GM12878 (cell line): Measurements from ENCODE around the gene TSPEAR. TPM values are rescaled to one million over a fixed set of nuclear protein-coding genes. Genes with fewer than 3 reads are reported as not detected.

ENCODE experiments used
- ATAC-seq: fragments of 200-7000 bp; cut with Tn5 transposase; 3 replicates; pipeline ENCODE4 v1.9.1; 2020; ENCODE audit warnings: mild to moderate bottlenecking, moderate library complexity
- BruUV-seq: library from RNA; stranded (reverse); fragments of 400-500 nt; replicated peaks from 2 replicates; lab custom pipeline; 2021; lab: Mats Ljungman, UMichigan
- CTCF ChIA-PET: fragments of 300-600 bp; sonication (Branson Sonifier 250); formaldehyde crosslinking; extraction: SDS; loops from one replicate; lab custom pipeline; 2021; ENCODE audit warnings: inconsistent platforms; lab: Yijun Ruan, JAX
- POLR2A ChIA-PET: fragments of 350-600 bp; formaldehyde crosslinking; extraction: SDS; loops from one replicate; lab custom pipeline; 2021; ENCODE audit warnings: inconsistent platforms; lab: Charles Lee
- RAD21 ChIA-PET: fragments of 300-600 bp; sonication (Branson Sonifier 250); formaldehyde crosslinking; loops from one replicate; lab custom pipeline; 2023; ENCODE audit warnings: antibody characterized with exemption; ENCODE audit not compliant: unreplicated experiment; lab: Charles Lee
- SMC1A ChIA-PET: fragments of 300-600 bp; sonication (Branson Sonifier 250); formaldehyde crosslinking; loops from one replicate; lab custom pipeline; 2023; ENCODE audit not compliant: unreplicated experiment, uncharacterized antibody; lab: Charles Lee
- DNase-seq: peaks from one replicate; pipeline ENCODE4 v3.0.0-alpha.2; 2011; ENCODE audit warnings: low read depth, low spot score
- FAIRE-seq: peaks from 3 replicates; lab custom pipeline; 2011; peaks lifted over from hg19 to GRCh38; lab: Jason Lieb, UNC
- H2AFZ ChIP-seq: 2 replicates; pipeline ENCODE4 v1.6.0; 2011; ENCODE audit warnings: low read depth, low read length, control low read depth; ENCODE audit not compliant: control insufficient read depth
- H3K27ac ChIP-seq: 2 replicates; pipeline ENCODE4 v1.5.1; 2011; ENCODE audit warnings: control low read depth; ENCODE audit not compliant: control insufficient read depth, insufficient read depth
- H3K27me3 ChIP-seq, 2 experiments: replicated peaks in 1 of 2; 2 replicates each; pipeline versions ENCODE4 v1.6.0 to v1.6.1; 2011; ENCODE audit warnings: low read length in 1 of 2; ENCODE audit not compliant: control insufficient read depth in 2 of 2, insufficient read depth in 2 of 2
- H3K36me3 ChIP-seq, 2 experiments: 2 replicates each; pipeline ENCODE4 v1.5.1; 2011; ENCODE audit warnings: low read length in 1 of 2; ENCODE audit not compliant: control insufficient read depth in 2 of 2, insufficient read depth in 2 of 2
- H3K4me1 ChIP-seq: 2 replicates; pipeline ENCODE4 v1.6.1; 2011; ENCODE audit warnings: mild to moderate bottlenecking, low read length, moderate library complexity, mixed read lengths; ENCODE audit not compliant: control insufficient read depth, insufficient read depth
- H3K4me2 ChIP-seq: 2 replicates; pipeline ENCODE4 v1.6.0; 2011; ENCODE audit warnings: control low read depth; ENCODE audit not compliant: control insufficient read depth, insufficient read depth
- H3K4me3 ChIP-seq: fragments of 200-600 bp; sonication (generic); 2 replicates; pipeline ENCODE4 v1.5.1; 2016
- H3K79me2 ChIP-seq: 2 replicates; pipeline ENCODE4 v1.6.0; 2011; ENCODE audit warnings: low read length; ENCODE audit not compliant: control insufficient read depth, insufficient read depth
- H3K9ac ChIP-seq: 2 replicates; pipeline ENCODE4 v1.8.0; 2011; ENCODE audit warnings: low read length, control low read depth, mixed read lengths; ENCODE audit not compliant: control insufficient read depth, insufficient read depth
- H3K9me3 ChIP-seq: replicated peaks from 3 replicates; pipeline ENCODE4 v1.5.1; 2011; ENCODE audit warnings: mild to moderate bottlenecking, low read length; ENCODE audit not compliant: control insufficient read depth, insufficient read depth
- H4K20me1 ChIP-seq: 2 replicates; pipeline ENCODE4 v1.6.0; 2011; ENCODE audit not compliant: control insufficient read depth, insufficient read depth
- BCL11A ChIP-seq: IDR thresholded peaks from 2 replicates; pipeline ENCODE4 v1.6.1; 2011; ENCODE audit warnings: low read depth, low read length
- CHD1 ChIP-seq: IDR thresholded peaks from 2 replicates; pipeline ENCODE4 v1.6.1; 2012; ENCODE audit warnings: low read depth, low read length, improper control_type of control experiment
- CREB1 ChIP-seq: IDR thresholded peaks from 2 replicates; pipeline ENCODE4 v1.6.1; 2012; ENCODE audit warnings: low read depth, mild to moderate bottlenecking, inconsistent platforms
- DPF2 ChIP-seq: fragments of 450-650 bp; IDR thresholded peaks from 2 replicates; pipeline ENCODE4 v1.6.1; 2017; ENCODE audit warnings: mild to moderate bottlenecking
- E2F8 ChIP-seq: fragments of 450-650 bp; IDR thresholded peaks from 2 replicates; pipeline ENCODE4 v1.6.1; 2018; ENCODE audit warnings: mild to moderate bottlenecking, low read depth, moderate library complexity; ENCODE audit not compliant: partially characterized antibody
- ETV6 ChIP-seq, 2 experiments: fragments of 450-650 bp in 1 of 2; IDR thresholded peaks in 1 of 2; conservative IDR thresholded peaks in 1 of 2; 2 replicates each; pipeline ENCODE4 v1.6.1; 2014; ENCODE audit warnings: antibody characterized with exemption in 1 of 2, borderline replicate concordance in 1 of 2, low read depth in 1 of 2, mild to moderate bottlenecking in 1 of 2, moderate library complexity in 1 of 2
- IRF3 ChIP-seq: fragments of 450-650 bp; IDR thresholded peaks from 2 replicates; pipeline ENCODE4 v1.6.1; 2014; ENCODE audit warnings: mild to moderate bottlenecking
- MYC ChIP-seq: IDR thresholded peaks from 2 replicates; pipeline ENCODE4 v1.6.1; 2011; ENCODE audit warnings: mild to moderate bottlenecking, low read length, moderate library complexity, inconsistent platforms; ENCODE audit not compliant: insufficient read depth, insufficient replicate concordance, insufficient read length, severe bottlenecking
- PAX8 ChIP-seq: fragments of 450-650 bp; IDR thresholded peaks from 2 replicates; pipeline ENCODE4 v1.6.1; 2017; ENCODE audit warnings: mild to moderate bottlenecking, moderate library complexity
- POLR2A ChIP-seq: IDR thresholded peaks from 2 replicates; pipeline ENCODE4 v1.6.1; 2011; ENCODE audit warnings: low read depth, mild to moderate bottlenecking, low read length
- POU2F2 ChIP-seq: IDR thresholded peaks from 3 replicates; pipeline ENCODE4 v1.6.1; 2011; ENCODE audit warnings: low read depth, mild to moderate bottlenecking, low read length, borderline replicate concordance
- RAD51 ChIP-seq: fragments of 450-650 bp; IDR thresholded peaks from 2 replicates; pipeline ENCODE4 v1.6.1; 2016; ENCODE audit warnings: moderate library complexity, mild to moderate bottlenecking, inconsistent platforms
- RUNX3 ChIP-seq: IDR thresholded peaks from 2 replicates; pipeline ENCODE4 v1.6.1; 2012; ENCODE audit warnings: low read length, inconsistent platforms
- SIX5 ChIP-seq: IDR thresholded peaks from 2 replicates; pipeline ENCODE4 v1.6.1; 2011; ENCODE audit warnings: mild to moderate bottlenecking, low read depth, low read length, moderate library complexity; ENCODE audit not compliant: severe bottlenecking
- SMAD5 ChIP-seq: IDR thresholded peaks from 2 replicates; pipeline ENCODE4 v1.6.1; 2016; ENCODE audit warnings: antibody characterized with exemption, low read depth
- SRF ChIP-seq, 2 experiments: IDR thresholded peaks; 2 replicates each; pipeline ENCODE4 v1.6.1; 2011; ENCODE audit warnings: low read depth in 2 of 2, low read length in 2 of 2, mild to moderate bottlenecking in 1 of 2, moderate library complexity in 1 of 2
- TCF7 ChIP-seq: IDR thresholded peaks from 2 replicates; pipeline ENCODE4 v1.6.1; 2014; ENCODE audit warnings: antibody characterized with exemption, borderline replicate concordance
- ZBED1 ChIP-seq: IDR thresholded peaks from 2 replicates; pipeline ENCODE4 v1.6.1; 2016; ENCODE audit warnings: borderline replicate concordance
- ZBTB33 ChIP-seq: fragments of 450-650 bp; IDR thresholded peaks from 2 replicates; pipeline ENCODE4 v1.6.1; 2017; ENCODE audit warnings: mild to moderate bottlenecking
- ZZZ3 ChIP-seq: IDR thresholded peaks from 2 replicates; pipeline ENCODE4 v1.6.1; 2011; ENCODE audit warnings: low read depth; ENCODE audit not compliant: control insufficient read depth, insufficient read length
- WGBS: methylation state at CpG from one replicate; pipeline ENCODE4 v1.1.6; 2016; ENCODE audit warnings: low lambda C conversion rate; ENCODE audit not compliant: insufficient replicate concordance, insufficient coverage; ENCODE audit errors: missing lambda C conversion rate; 5-methylcytosine and 5-hydroxymethylcytosine counted together
- in situ Hi-C: fragments of 300-500 bp; cut with MboI; formaldehyde crosslinking; loops from 9 replicates; pipeline ENCODE4 v1.14.3; 2018; ENCODE audit warnings: mixed read lengths
- intact Hi-C: fragments of 100-400 bp; cut with micrococcal nuclease; formaldehyde crosslinking; loops from one replicate; pipeline ENCODE4 v1.14.2; 2022; ENCODE audit not compliant: unreplicated experiment
- polyA plus RNA-seq, 11 experiments: library from polyadenylated mRNA; depleted of rRNA in 4 of 11; unstranded in 6 of 11; stranded (reverse) in 5 of 11; fragments of >200 nt; fragmentation: Nextera tagmentation in 4 of 11; fragmentation: Illumina TruSeq in 1 of 11; extraction: Ambion mirVana in 4 of 11; extraction: Trizol in 1 of 11; gene quantifications; 1 replicate in 1 of 11; 2 replicates in 10 of 11; pipeline versions ENCODE4 v1.2.1 to v1.2.3, GENCODE V29; 2011 to 2016; ENCODE audit warnings: inconsistent platforms in 2 of 11, missing spikeins in 2 of 11, low read depth in 1 of 11
- total RNA-seq, 4 experiments: library from RNA; depleted of rRNA in 3 of 4; stranded (reverse); fragments of >200 nt in 3 of 4; fragmentation: Illumina TruSeq in 1 of 4; extraction: Trizol in 1 of 4; gene quantifications; 2 replicates each; pipeline versions ENCODE4 v1.2.1 to v1.2.3, GENCODE V29; 2013 to 2021

The TSPEAR gene
- total and polyA plus RNA-seq, 10 of the 15 experiments (the other 5 are each of a cell fraction or from before 2014, with no cell fraction given): not detected

GRCh38 chr21:44615911-44616590, 95.3 kb downstream of the TSPEAR start:
- no peak overlapping the region for H3K9ac ChIP-seq
- FAIRE-seq (no peak), DNase-seq (no peak), ATAC-seq (no peak)
- no TSS peak for BruUV-seq
- ChIA-PET CTCF (no interaction called here), SMC1A (interaction anchor here (0.8 kb wide), 1 partner anchor 8 kb away, joined by 3 read pairs; no protein-coding TSS in a partner anchor), RAD21 (no interaction called here), POLR2A (no interaction called here)
- WGBS: 38% methylated on average over 17 of the region's 17 CpGs
- no peak overlapping the region for H3K27ac ChIP-seq
- intact Hi-C loops (no loop called here), in situ Hi-C loops (no loop called here)
- no peaks in the 10 kb centered on the region for H3K36me3 ChIP-seq
- no peaks in the 10 kb centered on the region for H4K20me1 ChIP-seq
- H3K27me3 ChIP-seq: no peaks in the 10 kb centered on the region
- TF ChIP-seq RAD51 (no peak), CHD1 (no peak), ZZZ3 (no peak), TCF7 (no peak), MYC (no peak), E2F8 (no peak), SIX5 (no peak), DPF2 (no peak), SRF (IDR thresholded peaks at IDR 0.05; ENCODE audit: low read depth in 2 of 2, low read length in 2 of 2) (no peak), RUNX3 (no peak), ETV6 (conservative IDR thresholded peaks at IDR 0.05 in 1 of 2, IDR thresholded peaks at IDR 0.05 in 1 of 2; ENCODE audit: borderline replicate concordance in 1 of 2, low read depth in 1 of 2) (no peak), SMAD5 (no peak), ZBTB33 (no peak), POU2F2 (no peak), CREB1 (no peak), POLR2A (no peak), PAX8 (no peak), IRF3 (no peak), ZBED1 (no peak), BCL11A (no peak)
- H3K79me2 ChIP-seq: no peaks in the 10 kb centered on the region
- H3K4me1 ChIP-seq: no peaks in the 10 kb centered on the region
- H3K4me3 ChIP-seq: no peak overlapping the region
- peaks cover 2% of the 10 kb centered on the region; the same call in 1 of the 3 replicates for H3K9me3 ChIP-seq
- no peak overlapping the region for H2AFZ ChIP-seq
- H3K4me2 ChIP-seq: no peak overlapping the region
